ENCODE measurements around the gene SLC25A14. TPM values are rescaled to one million over a fixed set of nuclear protein-coding genes. Genes with fewer than 3 reads are reported as not detected.

The SLC25A14 gene
- total RNA-seq, 2 experiments from 2014 or later = 12.6 to 13.7 TPM

DNA sequence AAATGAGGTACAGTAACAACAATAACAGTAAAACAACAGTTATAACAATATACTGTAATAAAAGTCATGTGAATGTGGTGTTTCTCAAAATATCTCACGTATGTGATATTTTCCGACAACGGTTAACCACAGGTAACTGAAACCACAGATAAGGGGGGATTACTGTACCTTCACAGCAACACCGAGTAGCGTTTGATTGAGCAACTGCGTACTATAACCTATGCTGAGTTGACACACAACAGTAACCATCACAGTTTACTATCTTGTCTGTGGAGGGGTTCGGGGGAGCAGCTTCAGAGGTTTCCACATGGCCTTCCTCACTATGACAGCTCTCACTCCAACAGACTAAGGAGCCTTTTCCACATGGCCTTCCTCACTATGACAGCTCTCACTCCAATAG is 75.5 kb downstream of the SLC25A14 start:
- Mint-ChIP-seq H3K9me3 (no peaks in the 10 kb centered on the region), H3K27ac (no peak overlapping the region), H3K4me1 (peaks cover 2% of the 10 kb centered on the region), H3K27me3 (no peaks in the 10 kb centered on the region), H3K36me3 (peaks cover 7% of the 10 kb centered on the region), H3K4me3 (no peak overlapping the region)
- DNase-seq = no peak

DNA sequence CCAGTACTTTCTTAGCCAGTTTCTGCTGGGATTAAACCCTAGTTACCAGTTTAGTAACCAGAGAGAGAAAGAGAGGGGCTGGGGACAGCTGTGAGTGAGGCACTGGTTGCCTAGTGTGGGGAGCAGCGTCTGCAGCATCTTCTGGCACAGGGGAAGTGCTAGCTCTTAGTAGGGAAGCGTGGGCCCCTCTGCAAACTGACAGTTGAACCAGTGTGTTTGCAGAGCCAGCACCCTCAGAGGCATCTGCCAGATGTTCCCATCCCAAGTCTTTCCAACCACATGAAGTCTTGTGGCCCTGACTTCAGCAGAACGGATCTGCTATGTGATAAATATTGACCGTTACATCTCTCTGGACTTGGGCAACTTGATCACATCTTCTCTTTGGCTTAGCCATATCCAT is 77.1 kb downstream of the SLC25A14 start:
- no peak overlapping the region for H3K27ac Mint-ChIP-seq
- H3K27me3 Mint-ChIP-seq = no peaks in the 10 kb centered on the region
- peaks cover 2% of the 10 kb centered on the region for H3K4me1 Mint-ChIP-seq
- H3K4me3 Mint-ChIP-seq = no peak overlapping the region
- H3K36me3 Mint-ChIP-seq = peaks cover 7% of the 10 kb centered on the region
- no peak for DNase-seq
- no peaks in the 10 kb centered on the region for H3K9me3 Mint-ChIP-seq

DNA sequence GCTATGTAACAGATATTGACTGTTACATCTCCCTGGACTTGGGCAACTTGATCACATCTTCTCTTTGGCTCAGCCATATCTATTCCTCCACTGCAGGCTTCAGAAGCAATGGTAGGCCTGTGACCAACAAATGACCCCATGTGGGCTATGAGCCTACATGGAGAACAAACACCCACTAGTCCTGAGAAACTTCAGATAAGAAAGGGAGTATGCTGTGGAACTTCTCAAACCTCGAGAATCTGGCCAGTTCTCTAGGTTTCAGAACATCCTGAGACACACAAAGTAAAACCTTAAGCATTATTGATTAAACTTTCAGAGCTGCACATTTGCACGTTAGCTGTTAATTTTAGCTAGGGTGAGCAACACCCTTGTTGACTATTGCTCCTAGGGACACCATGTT is 78.3 kb downstream of the SLC25A14 start:
- DNase-seq = no peak
- Mint-ChIP-seq H3K27ac (no peak overlapping the region), H3K36me3 (peaks cover 7% of the 10 kb centered on the region), H3K27me3 (no peaks in the 10 kb centered on the region), H3K9me3 (no peaks in the 10 kb centered on the region), H3K4me3 (no peak overlapping the region), H3K4me1 (peaks cover 2% of the 10 kb centered on the region)

DNA sequence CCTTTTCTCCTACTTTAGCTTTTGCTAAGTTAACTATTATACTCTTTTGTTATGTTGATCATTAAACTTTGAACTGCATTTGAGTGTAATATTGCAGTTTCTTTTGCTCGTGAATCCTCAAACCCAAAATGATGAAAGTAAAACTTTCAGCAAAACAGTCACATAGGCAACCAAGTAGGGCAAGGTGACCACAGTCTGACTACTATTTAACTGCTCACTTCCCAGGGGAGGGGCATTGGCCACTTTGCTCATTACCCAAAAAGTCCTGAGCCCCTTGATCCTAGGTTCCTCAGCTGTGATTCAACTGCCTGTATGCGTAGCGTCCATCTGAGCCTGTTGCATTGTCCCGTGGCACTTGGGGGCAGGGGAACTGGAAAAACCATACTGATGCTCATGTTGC is 79.0 kb downstream of the SLC25A14 start:
- Mint-ChIP-seq H3K36me3 (peaks cover 7% of the 10 kb centered on the region), H3K9me3 (no peaks in the 10 kb centered on the region), H3K27me3 (no peaks in the 10 kb centered on the region), H3K4me3 (no peak overlapping the region), H3K27ac (no peak overlapping the region), H3K4me1 (peaks cover 2% of the 10 kb centered on the region)
- no peak for DNase-seq

DNA sequence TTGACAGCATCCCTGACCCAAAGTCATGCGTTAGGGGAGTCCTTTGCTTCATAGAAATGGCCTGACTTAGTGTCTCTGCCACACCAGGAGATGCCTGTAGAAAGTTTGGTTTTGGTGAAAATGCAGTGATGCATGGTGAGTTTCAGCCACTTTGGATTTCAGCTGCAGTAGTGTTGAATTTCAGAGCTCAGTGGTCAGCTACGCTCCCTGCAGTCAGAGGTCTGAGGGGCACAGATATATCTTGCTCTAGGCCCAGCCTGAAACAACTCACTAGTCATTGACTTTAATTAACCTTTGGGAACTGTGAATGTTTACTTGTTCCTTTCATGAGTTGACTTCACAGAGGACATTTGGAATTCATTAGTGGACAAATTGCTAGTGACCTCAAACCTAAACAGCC is 79.5 kb downstream of the SLC25A14 start:
- H3K9me3 Mint-ChIP-seq = no peaks in the 10 kb centered on the region
- H3K4me3 Mint-ChIP-seq = no peak overlapping the region
- H3K36me3 Mint-ChIP-seq = peaks cover 2% of the 10 kb centered on the region
- H3K27me3 Mint-ChIP-seq = no peaks in the 10 kb centered on the region
- H3K4me1 Mint-ChIP-seq = peaks cover 2% of the 10 kb centered on the region
- DNase-seq = no peak
- no peak overlapping the region for H3K27ac Mint-ChIP-seq

Other genes starting within 250 kb of the SLC25A14 start
- gene ELF4, start 229.4 kb upstream of the SLC25A14 start, total RNA-seq = 10 to 100 TPM; 17.3 to 17.6 TPM
- gene AIFM1, start 174.1 kb upstream of the SLC25A14 start, total RNA-seq = 10 to 100 TPM; 60.1 to 62.7 TPM
- gene RAB33A, start 168.0 kb upstream of the SLC25A14 start, total RNA-seq = 10 to 100 TPM; 22.6 to 26.1 TPM
- gene ZNF280C, start 71.0 kb upstream of the SLC25A14 start, total RNA-seq = 1 to 10 TPM; 5.8 to 6.5 TPM
- not detected for gene GPR119, start 45.8 kb downstream of the SLC25A14 start, total RNA-seq
- gene RBMX2, start 62.1 kb downstream of the SLC25A14 start, total RNA-seq = 10 to 100 TPM; 28.4 TPM